GM12878 (cell line): ENCODE results near the gene OPTC. TPM values are rescaled to one million over a fixed set of nuclear protein-coding genes. Genes with fewer than 3 reads are reported as not detected.

Experiments used
- ATAC-seq: fragments of 200-7000 bp; cut with Tn5 transposase; 3 replicates; pipeline ENCODE4 v1.9.1; 2020; ENCODE audit warnings: mild to moderate bottlenecking, moderate library complexity
- BruUV-seq: library from RNA; stranded (reverse); fragments of 400-500 nt; replicated peaks from 2 replicates; lab custom pipeline; 2021; lab: Mats Ljungman, UMichigan
- CTCF ChIA-PET: fragments of 300-600 bp; sonication (Branson Sonifier 250); formaldehyde crosslinking; extraction: SDS; loops from one replicate; lab custom pipeline; 2021; ENCODE audit warnings: inconsistent platforms; lab: Yijun Ruan, JAX
- POLR2A ChIA-PET: fragments of 350-600 bp; formaldehyde crosslinking; extraction: SDS; loops from one replicate; lab custom pipeline; 2021; ENCODE audit warnings: inconsistent platforms; lab: Charles Lee
- RAD21 ChIA-PET: fragments of 300-600 bp; sonication (Branson Sonifier 250); formaldehyde crosslinking; loops from one replicate; lab custom pipeline; 2023; ENCODE audit warnings: antibody characterized with exemption; ENCODE audit not compliant: unreplicated experiment; lab: Charles Lee
- SMC1A ChIA-PET: fragments of 300-600 bp; sonication (Branson Sonifier 250); formaldehyde crosslinking; loops from one replicate; lab custom pipeline; 2023; ENCODE audit not compliant: unreplicated experiment, uncharacterized antibody; lab: Charles Lee
- DNase-seq: peaks from one replicate; pipeline ENCODE4 v3.0.0-alpha.2; 2011; ENCODE audit warnings: low read depth, low spot score
- FAIRE-seq: peaks from 3 replicates; lab custom pipeline; 2011; peaks lifted over from hg19 to GRCh38; lab: Jason Lieb, UNC
- H2AFZ ChIP-seq: 2 replicates; pipeline ENCODE4 v1.6.0; 2011; ENCODE audit warnings: low read depth, low read length, control low read depth; ENCODE audit not compliant: control insufficient read depth
- H3K27ac ChIP-seq: 2 replicates; pipeline ENCODE4 v1.5.1; 2011; ENCODE audit warnings: control low read depth; ENCODE audit not compliant: control insufficient read depth, insufficient read depth
- H3K27me3 ChIP-seq, 2 experiments: replicated peaks in 1 of 2; 2 replicates each; pipeline versions ENCODE4 v1.6.0 to v1.6.1; 2011; ENCODE audit warnings: low read length in 1 of 2; ENCODE audit not compliant: control insufficient read depth in 2 of 2, insufficient read depth in 2 of 2
- H3K36me3 ChIP-seq, 2 experiments: 2 replicates each; pipeline ENCODE4 v1.5.1; 2011; ENCODE audit warnings: low read length in 1 of 2; ENCODE audit not compliant: control insufficient read depth in 2 of 2, insufficient read depth in 2 of 2
- H3K4me1 ChIP-seq: 2 replicates; pipeline ENCODE4 v1.6.1; 2011; ENCODE audit warnings: mild to moderate bottlenecking, low read length, moderate library complexity, mixed read lengths; ENCODE audit not compliant: control insufficient read depth, insufficient read depth
- H3K4me2 ChIP-seq: 2 replicates; pipeline ENCODE4 v1.6.0; 2011; ENCODE audit warnings: control low read depth; ENCODE audit not compliant: control insufficient read depth, insufficient read depth
- H3K4me3 ChIP-seq: fragments of 200-600 bp; sonication (generic); 2 replicates; pipeline ENCODE4 v1.5.1; 2016
- H3K79me2 ChIP-seq: 2 replicates; pipeline ENCODE4 v1.6.0; 2011; ENCODE audit warnings: low read length; ENCODE audit not compliant: control insufficient read depth, insufficient read depth
- H3K9ac ChIP-seq: 2 replicates; pipeline ENCODE4 v1.8.0; 2011; ENCODE audit warnings: low read length, control low read depth, mixed read lengths; ENCODE audit not compliant: control insufficient read depth, insufficient read depth
- H3K9me3 ChIP-seq: replicated peaks from 3 replicates; pipeline ENCODE4 v1.5.1; 2011; ENCODE audit warnings: mild to moderate bottlenecking, low read length; ENCODE audit not compliant: control insufficient read depth, insufficient read depth
- H4K20me1 ChIP-seq: 2 replicates; pipeline ENCODE4 v1.6.0; 2011; ENCODE audit not compliant: control insufficient read depth, insufficient read depth
- BHLHE40 ChIP-seq, 2 experiments: fragments of 450-650 bp in 1 of 2; IDR thresholded peaks; 2 replicates each; pipeline ENCODE4 v1.6.1; 2011 to 2017; ENCODE audit warnings: low read depth in 2 of 2, borderline replicate concordance in 1 of 2, improper control_type of control experiment in 1 of 2, low read length in 1 of 2, mild to moderate bottlenecking in 1 of 2
- HDGF ChIP-seq: fragments of 450-650 bp; IDR thresholded peaks from 2 replicates; pipeline ENCODE4 v1.6.1; 2016; ENCODE audit warnings: antibody characterized with exemption
- POU2F2 ChIP-seq: IDR thresholded peaks from 3 replicates; pipeline ENCODE4 v1.6.1; 2011; ENCODE audit warnings: low read depth, mild to moderate bottlenecking, low read length, borderline replicate concordance
- RBBP5 ChIP-seq: fragments of 200-600 bp; sonication (generic); conservative IDR thresholded peaks from 2 replicates; pipeline ENCODE4 v1.6.1; 2016
- RFX5 ChIP-seq: IDR thresholded peaks from 2 replicates; pipeline ENCODE4 v1.6.1; 2011; ENCODE audit warnings: low read depth, low read length, improper control_type of control experiment
- SMC3 ChIP-seq: IDR thresholded peaks from 2 replicates; pipeline ENCODE4 v1.6.1; 2011; ENCODE audit warnings: low read length, improper control_type of control experiment, borderline replicate concordance
- WGBS: methylation state at CpG from one replicate; pipeline ENCODE4 v1.1.6; 2016; ENCODE audit warnings: low lambda C conversion rate; ENCODE audit not compliant: insufficient replicate concordance, insufficient coverage; ENCODE audit errors: missing lambda C conversion rate; 5-methylcytosine and 5-hydroxymethylcytosine counted together
- in situ Hi-C: fragments of 300-500 bp; cut with MboI; formaldehyde crosslinking; loops from 9 replicates; pipeline ENCODE4 v1.14.3; 2018; ENCODE audit warnings: mixed read lengths
- intact Hi-C: fragments of 100-400 bp; cut with micrococcal nuclease; formaldehyde crosslinking; loops from one replicate; pipeline ENCODE4 v1.14.2; 2022; ENCODE audit not compliant: unreplicated experiment
- polyA plus RNA-seq, 11 experiments: library from polyadenylated mRNA; depleted of rRNA in 4 of 11; unstranded in 6 of 11; stranded (reverse) in 5 of 11; fragments of >200 nt; fragmentation: Nextera tagmentation in 4 of 11; fragmentation: Illumina TruSeq in 1 of 11; extraction: Ambion mirVana in 4 of 11; extraction: Trizol in 1 of 11; gene quantifications; 1 replicate in 1 of 11; 2 replicates in 10 of 11; pipeline versions ENCODE4 v1.2.1 to v1.2.3, GENCODE V29; 2011 to 2016; ENCODE audit warnings: inconsistent platforms in 2 of 11, missing spikeins in 2 of 11, low read depth in 1 of 11
- total RNA-seq, 4 experiments: library from RNA; depleted of rRNA in 3 of 4; stranded (reverse); fragments of >200 nt in 3 of 4; fragmentation: Illumina TruSeq in 1 of 4; extraction: Trizol in 1 of 4; gene quantifications; 2 replicates each; pipeline versions ENCODE4 v1.2.1 to v1.2.3, GENCODE V29; 2013 to 2021

The OPTC gene
- total and polyA plus RNA-seq, 10 of the 15 experiments (the other 5 are each of a cell fraction or from before 2014, with no cell fraction given): not detected

DNA sequence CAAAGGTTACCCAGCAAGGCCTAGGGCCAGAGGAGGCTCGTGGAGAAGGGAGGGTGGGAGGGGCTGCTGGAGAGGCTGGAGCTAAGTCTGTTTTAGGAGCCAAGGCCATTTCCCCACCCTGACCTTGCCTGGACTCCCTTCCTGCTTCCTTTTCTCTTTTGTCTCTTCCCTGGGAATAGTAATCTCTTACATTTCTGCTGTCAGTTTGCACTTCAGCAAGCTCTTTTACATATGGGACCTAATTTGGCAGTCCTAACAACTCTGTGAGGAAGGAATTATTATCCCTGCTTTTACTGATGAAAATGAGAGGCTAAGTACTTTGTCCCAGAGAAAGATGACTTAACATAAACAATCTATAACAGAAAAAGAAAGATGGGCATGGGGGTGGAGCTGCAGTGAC, 13.8 kb downstream of the OPTC start:
- TF ChIP-seq HDGF (no peak), RBBP5 (no peak), BHLHE40 (IDR thresholded peaks at IDR 0.05; ENCODE audit: borderline replicate concordance in 1 of 2, low read depth in 2 of 2, low read length in 1 of 2) (no peak), SMC3 (no peak), RFX5 (no peak), POU2F2 (no peak)
- TF ChIP-seq, all 136 proteins: peak for 0
- intact Hi-C loops: no loop called here
- Histone ChIP-seq H3K27me3 (no peaks in the 10 kb centered on the region; a peak in 1 of 4 replicates), H3K79me2 (no peaks in the 10 kb centered on the region), H3K9ac (no peak overlapping the region), H3K4me2 (no peak overlapping the region), H3K27ac (no peak overlapping the region), H2AFZ (no peak overlapping the region), H3K4me1 (no peaks in the 10 kb centered on the region), H3K4me3 (no peak overlapping the region), H4K20me1 (no peaks in the 10 kb centered on the region), H3K9me3 (no peaks in the 10 kb centered on the region), H3K36me3 (no peaks in the 10 kb centered on the region)
- FAIRE-seq (no peak), DNase-seq (no peak), ATAC-seq (no peak)
- BruUV-seq: no TSS peak
- POLR2A ChIA-PET: interaction anchor here (1.2 kb wide), 1 partner anchor 194 kb away, joined by 3 read pairs; no protein-coding TSS in a partner anchor
- 0% methylated on average over 1 of the region's 1 CpG for WGBS
- RAD21 ChIA-PET: interaction anchor here (0.7 to 5.4 kb wide), 2 partner anchors 78 to 194 kb away, joined by 4 to 64 read pairs; no protein-coding TSS in a partner anchor
- SMC1A ChIA-PET: interaction anchor here (0.6 to 7.7 kb wide), 2 partner anchors 158 to 194 kb away, joined by 3 to 100 read pairs; no protein-coding TSS in a partner anchor
- in situ Hi-C loops: loop anchor here (5.0 kb wide), 1 partner anchor 195 kb away; no protein-coding TSS in a partner anchor
- CTCF ChIA-PET: interaction anchor here (1.2 to 8.6 kb wide), 5 partner anchors 118 to 240 kb away, joined by 3 to 175 read pairs (median 5); no protein-coding TSS in a partner anchor
